AG09319 (cell line): ENCODE measurements around the gene SYT15.
"Not testable (repeated sequence)": the region's sequence is repeated elsewhere in the genome, so short reads cannot be mapped to it uniquely, and the experiment has no call there.

ENCODE experiments used
- DNase-seq: peaks from one replicate; pipeline ENCODE4 v3.0.0-alpha.2; 2010; ENCODE audit warnings: low read depth; ENCODE audit errors: extremely low read depth
- CTCF ChIP-seq: IDR thresholded peaks from 2 replicates; pipeline ENCODE4 v1.5.1; 2011; ENCODE audit warnings: low read depth, mild to moderate bottlenecking, inconsistent platforms, low read length, moderate library complexity

The SYT15 gene

GRCh38 chr10:46565591-46566332 lies 13.2 kb upstream of the SYT15 start:
- peak; percentile 30 for DNase-seq

DNA sequence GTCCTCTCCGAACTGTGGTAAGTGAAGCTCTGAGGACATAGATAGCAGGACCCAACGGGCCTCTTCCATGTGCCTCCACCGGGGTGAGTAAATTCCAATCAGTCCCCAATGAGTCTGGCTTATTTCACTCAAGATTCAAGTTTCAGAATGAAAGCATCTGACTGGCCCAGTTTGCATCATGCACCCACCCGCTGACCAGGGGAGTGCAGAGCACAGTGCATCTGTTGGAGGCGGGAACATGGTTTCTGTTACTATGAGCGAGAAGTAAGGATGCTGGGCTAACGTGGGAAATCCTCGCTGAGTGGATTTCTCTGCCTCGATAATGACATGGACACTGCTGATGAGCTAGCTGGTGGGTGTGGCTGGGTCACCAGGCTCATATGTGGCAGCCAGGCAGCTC lies 11.8 kb upstream of the SYT15 start:
- DNase-seq, result not testable (repeated sequence)

More at GRCh38 chr10:46565591-46566332, 13.2 kb upstream of the SYT15 start:
- peak; percentile 68 for TF ChIP-seq CTCF

DNA sequence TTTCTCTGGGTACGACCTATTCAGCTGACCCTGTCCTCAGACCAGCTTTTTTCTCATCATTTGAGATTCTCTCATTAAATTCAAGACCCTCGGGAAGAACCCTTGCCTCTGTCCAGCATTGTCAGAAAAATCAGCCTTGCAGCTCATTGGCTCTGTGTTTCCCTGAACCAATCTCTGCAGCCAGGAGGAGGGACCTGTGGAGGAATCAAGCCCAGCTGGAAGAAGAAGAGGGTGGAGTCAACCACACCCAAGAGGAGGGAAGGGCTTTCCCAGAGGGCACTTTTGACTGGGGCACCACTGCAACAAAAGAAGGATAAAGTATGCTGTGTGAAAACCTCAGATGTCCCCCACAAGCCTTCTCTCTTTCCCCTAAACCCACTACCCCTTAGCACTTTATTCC lies 8.3 kb upstream of the SYT15 start:
- not testable (repeated sequence) for DNase-seq

DNA sequence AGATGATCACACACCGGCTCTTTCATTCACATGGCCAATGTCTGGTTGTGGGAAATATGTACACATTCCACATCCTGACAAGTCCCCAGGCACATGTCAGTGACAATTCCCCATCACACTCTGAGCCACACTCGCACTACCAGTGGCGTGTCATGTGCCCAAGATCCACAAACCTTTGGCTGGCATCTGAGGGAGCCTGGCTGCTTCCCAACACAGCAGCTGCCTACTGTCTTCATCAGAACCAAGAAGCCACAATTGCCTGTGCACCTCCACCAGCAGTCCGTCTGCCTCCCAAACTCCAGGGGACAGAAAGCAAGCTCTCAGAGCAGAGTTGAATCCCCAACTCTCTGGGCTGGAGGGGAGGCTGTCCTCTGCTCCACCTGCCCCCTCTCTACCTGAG lies 6.2 kb upstream of the SYT15 start:
- not testable (repeated sequence) for DNase-seq

DNA sequence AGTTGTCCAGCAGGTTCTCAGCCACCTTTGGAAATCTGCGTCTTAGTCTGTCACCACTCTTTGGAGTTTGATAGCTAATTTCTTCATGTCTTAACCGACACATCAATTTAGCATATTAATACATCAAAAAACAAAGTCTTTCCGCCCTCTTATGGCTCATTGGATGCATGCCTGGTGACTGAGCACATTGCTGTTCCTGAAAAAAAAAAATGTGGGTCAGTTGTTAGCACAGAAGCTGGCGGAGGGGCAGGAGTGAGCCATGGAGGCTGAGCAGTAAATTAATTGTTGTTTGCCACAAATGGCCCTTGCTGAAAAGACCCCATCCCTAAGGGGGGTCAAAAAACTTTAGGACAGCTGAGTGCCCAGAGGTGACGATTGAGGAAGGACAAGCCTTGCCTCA lies 5.6 kb upstream of the SYT15 start:
- DNase-seq, result not testable (repeated sequence)

DNA sequence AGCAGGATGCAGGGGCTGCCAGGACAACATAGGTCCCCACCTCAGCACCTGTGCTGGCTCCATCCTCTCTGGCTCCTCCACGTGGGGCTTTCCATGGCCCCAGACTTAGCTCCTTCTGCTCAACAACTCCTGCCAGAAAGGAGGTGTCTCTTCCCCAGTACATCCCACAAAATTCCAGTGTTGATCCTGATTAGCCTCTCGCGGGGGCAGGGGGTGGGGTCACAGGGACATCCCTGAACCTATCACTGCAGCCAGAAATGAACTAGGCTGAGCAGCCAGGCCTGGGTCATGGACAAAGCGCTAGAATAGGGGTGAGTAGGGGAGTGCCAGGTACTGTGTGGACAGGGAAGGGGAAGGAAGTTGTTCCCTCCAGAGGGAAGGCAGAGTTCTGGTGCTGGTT lies 5.0 kb upstream of the SYT15 start:
- not testable (repeated sequence) for DNase-seq

- DNase-seq, result not testable (repeated sequence)
Observed at GRCh38 chr10:46577624-46578473, 1.1 kb upstream of the SYT15 start.

DNA sequence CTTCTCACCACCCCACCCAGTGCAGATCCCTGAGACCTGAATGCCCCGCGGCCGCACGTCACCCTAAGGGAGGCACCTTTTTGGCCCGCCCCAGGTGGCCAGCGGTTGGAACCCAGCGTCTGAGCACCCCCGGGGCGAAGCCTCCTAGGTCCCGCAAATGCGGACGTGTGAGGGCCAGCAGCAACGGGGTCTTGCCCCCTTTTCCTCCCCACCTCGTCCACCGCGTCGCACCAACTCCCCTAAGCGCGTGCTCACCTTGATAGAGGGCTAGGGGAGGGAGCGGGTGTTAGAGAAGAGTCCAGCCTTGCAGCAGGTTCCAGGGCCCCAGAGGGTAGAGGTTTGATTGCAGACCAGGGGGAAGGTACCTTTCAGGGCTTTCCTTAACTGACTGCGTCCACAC lies 450 bp downstream of the SYT15 start:
- not testable (repeated sequence) for DNase-seq

DNA sequence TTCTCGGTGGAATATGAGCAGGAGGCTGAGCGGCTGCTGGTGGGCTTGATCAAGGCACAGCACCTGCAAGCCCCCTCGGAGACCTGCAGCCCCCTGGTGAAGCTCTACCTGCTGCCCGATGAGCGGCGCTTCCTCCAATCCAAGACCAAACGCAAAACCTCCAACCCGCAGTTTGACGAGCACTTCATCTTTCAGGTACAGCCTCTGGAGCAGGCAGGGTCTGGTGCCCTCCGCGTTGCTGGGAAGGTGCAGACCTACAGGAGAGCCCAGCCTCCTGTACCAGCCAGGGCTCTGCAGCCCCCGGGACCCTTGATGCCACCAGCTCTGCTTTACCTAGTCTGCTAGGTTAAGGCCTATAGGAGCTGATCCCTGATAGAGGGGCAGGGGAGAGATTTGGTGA lies 3.1 kb downstream of the SYT15 start:
- not testable (repeated sequence) for DNase-seq

- not testable (repeated sequence) for DNase-seq
Observed at GRCh38 chr10:46582568-46582967, 3.6 kb downstream of the SYT15 start.

DNA sequence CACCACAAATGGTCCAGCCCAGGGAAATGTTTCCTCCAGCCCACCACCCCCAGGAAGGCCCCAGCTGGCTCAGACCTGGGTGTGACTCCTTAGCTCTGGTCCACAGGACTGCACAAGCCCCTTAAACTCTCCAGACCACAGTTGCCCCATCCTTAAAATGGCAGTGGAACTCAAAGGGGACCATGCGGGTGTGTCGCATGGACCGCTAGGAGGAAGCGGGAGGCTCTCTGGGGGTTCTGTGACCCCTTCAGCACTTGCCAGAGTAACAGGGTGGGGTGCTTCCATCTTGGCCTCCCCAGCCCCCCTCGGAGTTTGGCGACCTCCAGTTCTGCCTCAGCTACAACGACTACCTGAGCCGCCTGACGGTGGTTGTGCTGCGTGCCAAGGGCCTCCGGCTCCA lies 5.3 kb downstream of the SYT15 start:
- DNase-seq, result not testable (repeated sequence)

DNA sequence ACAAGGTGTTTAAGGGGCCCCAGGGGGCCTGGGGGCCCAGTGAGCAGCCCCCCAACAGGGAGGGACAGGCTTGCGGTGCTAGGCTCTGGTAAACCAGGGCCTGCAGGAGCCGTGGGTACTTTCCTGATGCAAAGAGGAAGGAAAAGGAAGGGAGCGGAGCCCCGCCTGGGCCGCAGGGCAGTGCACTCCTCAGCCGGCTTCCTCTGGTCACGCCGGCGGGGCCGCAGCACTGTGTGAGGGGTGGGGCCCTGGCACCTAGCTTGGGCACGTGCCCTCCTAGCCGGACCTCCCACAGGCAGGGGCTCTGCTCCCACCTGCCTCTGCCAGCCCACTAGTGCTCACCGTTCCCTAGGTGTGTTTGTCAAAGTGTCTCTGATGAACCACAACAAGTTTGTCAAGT lies 6.3 kb downstream of the SYT15 start:
- DNase-seq, result not testable (repeated sequence)

- DNase-seq, result not testable (repeated sequence)
Observed at GRCh38 chr10:46587546-46587945, 8.6 kb downstream of the SYT15 start.

DNA sequence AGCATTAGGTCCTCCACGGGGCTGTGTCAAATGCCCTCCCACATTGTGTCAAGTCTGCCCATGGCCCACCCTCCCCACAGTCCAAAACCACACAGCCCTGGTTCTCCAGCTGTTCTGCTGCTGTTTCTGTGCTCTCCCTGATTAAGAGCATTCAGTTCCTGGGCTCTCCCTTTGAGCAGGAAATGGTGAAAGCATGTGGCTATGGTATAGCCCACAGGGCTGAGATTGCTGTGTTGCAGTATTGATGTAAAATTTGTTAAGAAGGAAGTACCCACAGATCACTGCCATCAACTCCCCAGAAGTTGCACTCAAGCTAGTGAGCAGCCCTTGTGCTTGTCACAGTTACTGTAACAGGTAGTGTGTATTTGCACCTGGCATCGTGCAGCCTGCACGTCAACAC lies 9.3 kb downstream of the SYT15 start:
- not testable (repeated sequence) for DNase-seq

GRCh38 chr10:46589589-46589988 lies 10.7 kb downstream of the SYT15 start:
- DNase-seq, result not testable (repeated sequence)

DNA sequence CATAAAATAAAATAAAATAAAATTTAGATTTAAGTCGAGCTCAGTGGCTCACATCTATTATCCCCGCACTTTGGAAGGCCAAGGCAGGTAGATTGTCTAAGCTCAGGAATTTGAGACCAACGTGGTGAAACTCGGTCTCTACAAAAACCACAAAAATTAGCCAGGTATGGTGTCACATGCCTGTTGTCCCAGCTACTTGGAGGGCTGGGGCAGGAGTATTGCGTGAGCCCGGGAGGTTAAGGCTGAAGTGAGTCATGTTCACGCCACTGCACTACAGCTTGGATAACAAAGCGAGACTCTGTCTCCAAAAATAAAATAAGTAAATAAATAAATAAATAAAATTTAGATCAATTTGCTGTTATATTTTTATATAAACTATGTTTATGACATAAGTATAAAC lies 12.1 kb downstream of the SYT15 start:
- DNase-seq, result not testable (repeated sequence)

DNA sequence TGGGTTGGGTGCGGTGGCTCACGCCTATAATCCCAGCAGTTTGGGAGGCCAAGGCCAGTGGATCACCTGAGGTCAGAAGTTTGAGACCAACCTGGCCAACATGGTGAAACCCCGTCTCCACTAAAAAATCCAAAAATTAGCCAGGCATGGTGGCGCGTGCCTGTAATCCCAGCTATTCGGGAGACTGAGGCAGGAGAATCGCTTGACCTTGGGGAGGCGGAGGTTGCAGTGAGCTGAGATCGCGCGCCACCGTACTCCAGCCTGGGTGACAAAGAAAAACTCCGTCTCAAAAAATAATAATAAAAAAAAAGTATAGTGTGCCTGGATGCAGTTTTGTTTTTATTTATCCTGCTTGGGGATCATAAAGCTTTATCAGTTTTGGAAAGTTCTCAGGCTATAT lies 14.4 kb downstream of the SYT15 start:
- DNase-seq, result not testable (repeated sequence)

DNA sequence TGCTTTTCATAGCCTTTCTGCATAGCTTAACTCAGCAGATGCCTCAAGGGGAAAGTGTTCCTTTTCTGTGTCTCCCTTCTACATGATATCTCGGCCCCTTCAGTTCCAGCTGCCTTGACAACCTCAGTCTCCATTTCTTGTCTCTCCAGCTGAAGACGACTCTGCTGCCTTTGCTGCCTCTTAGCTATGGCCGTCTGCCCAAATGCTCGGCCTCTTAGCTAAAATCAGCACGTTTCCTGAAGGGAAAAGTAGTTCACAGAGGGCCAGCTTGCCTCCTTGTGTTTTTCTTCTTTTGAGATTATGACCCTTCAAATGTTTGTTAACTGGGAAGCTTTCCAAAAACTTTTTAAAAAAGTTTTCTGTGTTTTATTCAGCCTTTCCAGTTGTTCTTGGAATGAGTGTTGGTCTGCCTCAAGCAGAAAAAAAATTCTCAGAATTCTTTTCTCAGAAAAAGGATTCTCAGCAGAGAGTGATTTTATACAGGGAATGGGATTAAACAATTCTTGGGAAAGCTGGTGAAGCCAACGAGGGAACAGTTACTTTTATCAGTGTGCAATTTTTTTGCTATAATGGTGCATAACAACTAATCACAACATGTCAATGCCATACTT lies 15.6 kb downstream of the SYT15 start:
- not testable (repeated sequence) for DNase-seq

DNA sequence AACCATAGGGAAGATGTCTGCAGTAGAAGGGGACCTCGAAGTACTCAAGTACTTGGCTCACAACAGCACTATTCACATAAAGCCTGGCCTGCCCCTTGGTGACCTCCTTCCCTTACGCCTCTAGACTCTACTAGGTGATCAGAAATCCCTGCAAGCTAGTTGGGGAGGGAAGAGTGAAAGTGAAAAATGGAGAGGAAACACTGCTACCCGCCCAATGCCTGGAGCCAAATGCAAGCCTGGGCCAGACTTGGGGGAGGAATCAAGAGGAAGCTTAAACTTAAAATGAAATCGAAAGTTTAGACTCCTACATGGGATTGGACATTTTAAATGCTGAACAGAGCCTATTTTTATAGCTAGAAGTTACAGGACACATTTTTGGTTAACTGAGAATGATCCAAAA lies 17.6 kb downstream of the SYT15 start:
- not testable (repeated sequence) for DNase-seq

DNA sequence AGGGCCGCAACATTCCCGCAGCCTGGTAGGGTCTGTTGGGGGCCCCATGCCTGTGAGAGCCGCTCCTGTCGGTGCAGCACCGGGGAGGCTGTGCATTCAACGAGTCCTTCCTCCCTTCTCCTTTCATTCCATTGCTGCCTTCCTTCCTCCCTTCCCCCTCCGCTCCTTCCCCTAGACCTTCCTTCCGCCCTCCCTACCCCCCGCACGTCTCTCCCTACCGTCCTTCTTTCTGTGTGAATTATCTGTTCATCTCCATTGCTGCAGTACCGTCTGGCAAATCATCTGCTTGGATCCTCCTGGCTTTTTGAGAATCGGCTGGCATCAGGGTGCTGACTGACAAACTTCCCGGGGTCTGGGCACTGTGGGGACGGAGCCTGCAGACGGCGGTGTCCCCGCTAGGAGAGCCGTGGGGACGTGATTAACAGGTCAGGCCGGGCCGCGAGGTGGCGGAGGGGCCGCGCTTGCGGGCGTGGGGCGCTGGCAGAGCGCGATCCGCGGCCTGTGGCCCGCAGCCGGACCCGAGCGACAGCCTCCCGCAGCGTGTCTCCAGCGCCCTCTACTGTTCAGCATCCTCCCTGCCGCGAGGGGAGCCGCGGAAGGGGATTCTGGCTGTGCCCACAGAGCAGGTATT lies 18.8 kb downstream of the SYT15 start:
- not testable (repeated sequence) for DNase-seq
